Smooth muscle cell (in vitro differentiated cells): ENCODE data around the gene TMEM250. TPM values are rescaled to one million over a fixed set of nuclear protein-coding genes. Genes with fewer than 3 reads are reported as not detected.

Experiments
- DNase-seq: peaks from one replicate; lab custom pipeline; 2025; ENCODE audit not compliant: unreplicated experiment; lab: John Stamatoyannopoulos, UW
- H2AFZ ChIP-seq: fragments of 200-600 bp; sonication (generic); 2 replicates; pipeline ENCODE4 v1.6.0; 2016; ENCODE audit warnings: antibody characterized with exemption, low read depth, mild to moderate bottlenecking
- H3F3A ChIP-seq: fragments of 200-600 bp; sonication (generic); 2 replicates; pipeline ENCODE4 v1.6.0; 2017; ENCODE audit warnings: antibody characterized with exemption, low read depth
- H3K27ac ChIP-seq: fragments of 200-600 bp; sonication (generic); 2 replicates; pipeline ENCODE4 v1.5.1; 2016; ENCODE audit warnings: low read depth, mild to moderate bottlenecking
- H3K27me3 ChIP-seq: fragments of 200-600 bp; sonication (generic); 2 replicates; pipeline ENCODE4 v1.6.1; 2016; ENCODE audit warnings: low read depth, mild to moderate bottlenecking
- H3K36me3 ChIP-seq: fragments of 200-600 bp; sonication (generic); 2 replicates; pipeline ENCODE4 v1.5.1; 2016; ENCODE audit warnings: low read depth
- H3K4me1 ChIP-seq: fragments of 200-600 bp; sonication (generic); 2 replicates; pipeline ENCODE4 v1.5.1; 2016; ENCODE audit warnings: low read depth
- H3K4me2 ChIP-seq: fragments of 200-600 bp; sonication (generic); 2 replicates; pipeline ENCODE4 v1.6.0; 2016; ENCODE audit warnings: mild to moderate bottlenecking
- H3K4me3 ChIP-seq: fragments of 200-600 bp; sonication (generic); 2 replicates; pipeline ENCODE4 v1.5.1; 2016; ENCODE audit warnings: mild to moderate bottlenecking
- H3K79me2 ChIP-seq: fragments of 200-600 bp; sonication (generic); 2 replicates; pipeline ENCODE4 v1.6.0; 2016; ENCODE audit warnings: low read depth, mild to moderate bottlenecking
- H3K9ac ChIP-seq: fragments of 200-600 bp; sonication (generic); 2 replicates; pipeline ENCODE4 v1.6.0; 2016; ENCODE audit warnings: low read depth
- H3K9me3 ChIP-seq: fragments of 200-600 bp; sonication (generic); replicated peaks from 2 replicates; pipeline ENCODE4 v1.5.1; 2016; ENCODE audit warnings: low read depth
- H4K20me1 ChIP-seq: fragments of 200-600 bp; sonication (generic); 2 replicates; pipeline ENCODE4 v1.6.0; 2016; ENCODE audit warnings: low read depth
- CTCF ChIP-seq: fragments of 200-600 bp; sonication (generic); IDR thresholded peaks from 2 replicates; pipeline ENCODE4 v1.5.1; 2017; ENCODE audit warnings: borderline replicate concordance, mild to moderate bottlenecking, antibody characterized with exemption; ENCODE audit not compliant: insufficient read depth, poor library complexity, severe bottlenecking
- WGBS: methylation state at CpG from one replicate; pipeline ENCODE4 v1.1.7; 2016; ENCODE audit warnings: low lambda C conversion rate; 5-methylcytosine and 5-hydroxymethylcytosine counted together
- polyA plus RNA-seq: library from polyadenylated mRNA; unstranded; fragments of >200 nt; fragmentation: Nextera tagmentation; extraction: Ambion mirVana; gene quantifications from 2 replicates; pipeline ENCODE4 v1.2.1, GENCODE V29; 2016
- total RNA-seq: library from RNA; depleted of rRNA; stranded (reverse); fragments of >200 nt; gene quantifications from 2 replicates; pipeline ENCODE4 v1.2.3, GENCODE V29; 2014

TMEM250 gene
- total and polyA plus RNA-seq, 2 experiments from 2014 or later: 26.7 to 38.2 TPM

- TF ChIP-seq CTCF: no peak
- no peak overlapping the region for H3K4me3 ChIP-seq
- H3K4me1 ChIP-seq: no peaks in the 10 kb centered on the region
- no peaks in the 10 kb centered on the region for H3K27me3 ChIP-seq
- H2AFZ ChIP-seq: no peak overlapping the region
- no peak overlapping the region for H3K4me2 ChIP-seq
- H3K9me3 ChIP-seq: no peaks in the 10 kb centered on the region
- no peak for DNase-seq
- no peak overlapping the region for H3K27ac ChIP-seq
- no peaks in the 10 kb centered on the region for H3F3A ChIP-seq
- H3K9ac ChIP-seq: no peak overlapping the region
- WGBS: 89% methylated on average over 22 of the region's 22 CpGs
- H3K79me2 ChIP-seq: no peaks in the 10 kb centered on the region
- no peaks in the 10 kb centered on the region for H3K36me3 ChIP-seq
- no peaks in the 10 kb centered on the region for H4K20me1 ChIP-seq
Observed at GRCh38 chr9:136147038-136147889, 28.6 kb upstream of the TMEM250 start.

GRCh38 chr9:136146126-136147037 is 27.7 kb upstream of the TMEM250 start:
- Histone ChIP-seq H3F3A (no peaks in the 10 kb centered on the region), H3K4me2 (no peak overlapping the region), H3K4me1 (no peaks in the 10 kb centered on the region), H4K20me1 (no peaks in the 10 kb centered on the region), H3K79me2 (no peaks in the 10 kb centered on the region), H3K27me3 (no peaks in the 10 kb centered on the region), H3K9ac (no peak overlapping the region), H3K4me3 (no peak overlapping the region), H3K9me3 (no peaks in the 10 kb centered on the region), H2AFZ (no peak overlapping the region), H3K27ac (no peak overlapping the region), H3K36me3 (no peaks in the 10 kb centered on the region)
- DNase-seq: no peak
- 83% methylated on average over 33 of the region's 33 CpGs for WGBS
- TF ChIP-seq CTCF: no peak

- no peaks in the 10 kb centered on the region for H3K27me3 ChIP-seq
- no peak for DNase-seq
- H3K79me2 ChIP-seq: no peaks in the 10 kb centered on the region
- no peak for TF ChIP-seq CTCF
- H3K9ac ChIP-seq: no peak overlapping the region
- H4K20me1 ChIP-seq: no peaks in the 10 kb centered on the region
- no peak overlapping the region for H2AFZ ChIP-seq
- no peaks in the 10 kb centered on the region for H3K4me1 ChIP-seq
- no peak overlapping the region for H3K4me3 ChIP-seq
- no peak overlapping the region for H3K27ac ChIP-seq
- H3F3A ChIP-seq: no peaks in the 10 kb centered on the region
- H3K36me3 ChIP-seq: no peaks in the 10 kb centered on the region
- no peaks in the 10 kb centered on the region for H3K9me3 ChIP-seq
- no peak overlapping the region for H3K4me2 ChIP-seq
- 84% methylated on average over 5 of the region's 5 CpGs for WGBS
Observed at GRCh38 chr9:136145580-136145979, 26.9 kb upstream of the TMEM250 start.
